NCI-H1105 (cell line): ENCODE measurements around the gene FIBP.
A peak's percentile ranks its signal among the peaks of the same experiment; 100 is the strongest.

Experiments
- DNase-seq: peaks from one replicate; lab custom pipeline; 2025; lab: John Stamatoyannopoulos, UW

Gene FIBP

DNA sequence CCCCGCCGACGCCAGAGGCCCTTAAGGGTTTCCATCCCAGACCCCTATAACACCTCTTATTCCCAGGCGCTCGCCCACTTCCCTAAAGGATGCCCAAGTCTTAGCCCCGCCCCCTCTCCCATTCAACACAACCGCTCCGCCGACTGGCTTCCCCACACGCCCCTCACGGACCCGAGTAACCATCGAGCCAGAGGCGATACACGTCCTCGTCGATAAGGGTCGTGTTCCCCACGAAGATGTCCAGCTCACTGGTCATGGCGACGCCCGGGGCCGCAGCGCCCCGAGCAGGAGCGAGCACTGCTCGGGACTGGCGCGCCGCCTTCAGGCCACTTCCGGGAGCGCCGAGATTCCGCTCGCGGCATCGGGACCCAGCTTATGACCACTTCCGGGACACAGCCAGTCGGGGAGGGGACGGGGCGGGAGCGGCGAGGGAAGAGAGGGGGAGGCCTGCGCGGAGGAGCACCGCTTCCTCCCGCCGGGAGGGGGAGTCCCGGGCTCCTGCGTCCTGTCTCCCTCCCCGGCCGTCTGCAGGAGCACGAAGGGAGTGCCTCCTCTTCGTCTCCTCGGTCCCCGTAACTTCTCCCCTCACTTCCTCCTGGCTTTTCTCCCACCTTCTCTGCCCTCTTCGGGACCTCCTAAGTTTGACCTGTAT is at the start of gene FIBP:
Gene FIBP, minus strand, starts transcription at position 309 of the 652 bp plus-strand sequence. Its CDS starts 53 bp downstream, at position 256.
- DNase-seq, result peak; percentile 95

DNA sequence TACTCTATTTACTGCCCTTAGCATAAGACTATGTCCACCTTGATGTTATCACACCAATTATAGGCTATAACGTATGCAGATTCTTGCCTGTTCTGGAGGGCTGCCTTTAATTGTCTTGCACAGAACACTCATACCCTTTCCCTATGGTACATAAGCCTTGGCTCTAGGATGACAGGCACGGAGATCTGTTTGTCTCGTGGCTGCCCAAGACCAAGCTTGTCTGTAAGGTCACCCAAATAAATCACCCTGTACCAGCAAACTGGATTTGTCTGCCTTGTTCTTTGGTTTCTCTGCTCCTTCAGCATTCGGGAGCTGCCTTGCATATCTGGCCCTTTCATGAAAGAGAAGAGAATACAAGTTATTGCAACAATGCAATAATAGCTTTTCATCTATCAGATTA is 49.5 kb upstream of the FIBP start:
- DNase-seq, result no peak

DNA sequence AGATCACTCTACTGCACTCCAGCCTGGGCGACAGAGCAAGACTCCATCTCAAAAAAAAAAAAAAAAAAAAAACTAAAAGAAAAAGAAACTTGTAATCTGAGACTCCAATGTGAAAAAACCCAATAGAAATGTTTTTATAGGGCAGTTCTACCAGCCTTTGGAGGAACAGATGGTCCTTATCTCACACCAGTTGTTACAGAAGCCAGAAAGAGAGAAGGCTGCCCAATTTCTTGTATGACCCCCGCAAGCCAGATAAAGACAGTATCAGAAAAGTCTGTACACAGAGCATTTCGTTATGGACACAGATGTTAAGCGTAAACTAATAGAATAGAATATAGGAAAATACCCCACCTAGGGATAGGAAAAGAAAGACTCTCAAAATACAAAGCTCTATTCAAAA is 45.7 kb upstream of the FIBP start:
- no peak for DNase-seq

DNA sequence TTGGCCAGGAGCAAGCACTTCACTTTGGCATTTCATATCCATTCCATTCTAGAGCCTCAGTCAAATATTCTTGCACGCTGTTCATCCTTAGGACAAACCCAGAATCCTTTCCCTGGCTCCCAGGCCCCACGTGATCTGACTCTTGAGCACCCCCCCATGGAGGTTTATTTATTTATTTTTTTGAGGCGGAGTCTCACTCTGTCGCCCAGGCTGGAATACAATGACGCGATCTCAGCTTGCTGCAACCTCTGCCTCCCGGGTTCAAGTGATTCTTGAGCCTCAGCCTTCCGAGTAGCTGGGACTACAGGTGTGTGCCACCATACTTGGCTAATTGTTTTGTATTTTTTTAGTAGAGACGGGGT is 44.3 kb upstream of the FIBP start:
- DNase-seq, result no peak

DNA sequence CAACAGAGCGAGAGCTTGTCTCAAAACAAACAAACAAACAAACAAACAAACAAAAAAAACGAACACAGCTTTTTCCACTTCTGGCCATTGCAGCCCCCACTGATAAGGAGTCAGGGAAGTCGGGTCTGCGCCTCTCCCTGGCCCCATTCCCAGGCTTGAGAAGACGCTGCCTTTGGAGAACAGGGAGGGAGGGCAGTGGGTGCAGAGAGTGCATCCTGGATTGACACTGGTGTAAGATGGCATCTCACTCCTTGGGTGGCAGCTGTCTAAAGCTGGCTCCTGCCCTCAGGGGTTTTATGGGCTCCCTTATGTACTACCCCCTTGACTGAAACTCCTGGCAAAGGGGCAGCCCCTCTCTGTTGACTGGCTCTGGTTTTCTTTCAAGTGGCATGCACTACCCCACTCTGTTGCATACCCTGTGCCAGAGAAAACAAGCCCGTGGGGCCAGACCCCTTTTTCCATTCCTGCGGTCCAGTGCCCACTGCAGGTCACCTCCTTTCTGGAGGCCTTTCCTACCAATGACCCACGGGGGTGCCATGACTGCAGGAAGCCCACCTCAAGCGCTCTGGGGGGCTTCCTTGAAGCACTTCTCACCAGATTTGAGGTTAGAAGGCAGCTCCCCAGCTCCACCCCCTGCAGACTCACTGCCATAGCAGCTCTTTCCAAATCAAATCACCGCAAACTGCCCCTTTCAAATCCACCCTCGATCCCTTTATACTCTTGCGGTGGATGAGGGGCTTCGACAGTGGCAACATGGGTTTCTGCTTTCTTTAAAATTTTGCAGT is 43.7 kb upstream of the FIBP start:
- DNase-seq, result no peak

DNA sequence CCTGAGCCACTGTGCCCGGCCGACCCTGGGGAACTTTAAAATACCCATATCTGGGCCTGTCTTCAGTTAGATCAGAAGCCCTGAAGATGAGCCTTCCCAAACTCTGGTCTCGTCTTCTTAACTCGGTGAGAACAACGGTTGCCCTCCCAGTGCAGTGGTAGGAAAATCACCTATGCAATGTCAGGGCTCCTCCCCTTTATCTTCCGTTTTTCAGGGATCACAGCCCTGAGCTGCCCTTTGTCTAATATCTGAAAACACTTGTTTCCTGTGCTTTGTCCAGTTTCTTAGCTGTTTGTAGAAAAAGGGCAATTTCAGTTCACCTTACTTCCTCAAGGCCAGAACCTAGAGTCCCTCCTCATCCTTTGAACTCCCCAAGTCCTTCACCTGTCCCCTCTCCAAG is 40.4 kb upstream of the FIBP start:
- no peak for DNase-seq

DNA sequence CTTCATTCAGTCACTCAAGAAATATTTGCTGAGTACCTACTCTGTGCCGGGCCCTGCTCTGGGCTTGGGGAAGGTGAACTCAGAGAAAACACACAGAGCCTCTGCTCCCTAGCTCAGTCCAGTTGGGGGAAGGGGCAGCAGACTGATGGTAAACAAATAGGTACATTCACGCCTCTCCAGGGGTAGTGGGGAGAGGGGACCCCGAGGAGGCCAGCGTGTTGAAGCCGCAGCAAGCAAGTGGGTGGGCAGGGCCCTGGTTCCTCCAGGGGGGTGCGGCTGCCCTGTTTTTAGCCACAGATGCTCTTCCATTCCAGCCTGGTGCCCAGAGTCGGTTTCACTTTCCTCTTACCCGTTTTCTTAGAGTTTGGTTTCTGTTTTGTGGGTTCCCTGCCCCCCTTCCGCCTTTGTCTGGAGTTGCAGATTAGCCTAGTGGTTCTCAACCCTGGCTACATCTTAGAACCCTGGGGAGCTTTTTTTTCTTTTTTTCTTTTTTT is 39.7 kb upstream of the FIBP start:
- DNase-seq, result no peak

DNA sequence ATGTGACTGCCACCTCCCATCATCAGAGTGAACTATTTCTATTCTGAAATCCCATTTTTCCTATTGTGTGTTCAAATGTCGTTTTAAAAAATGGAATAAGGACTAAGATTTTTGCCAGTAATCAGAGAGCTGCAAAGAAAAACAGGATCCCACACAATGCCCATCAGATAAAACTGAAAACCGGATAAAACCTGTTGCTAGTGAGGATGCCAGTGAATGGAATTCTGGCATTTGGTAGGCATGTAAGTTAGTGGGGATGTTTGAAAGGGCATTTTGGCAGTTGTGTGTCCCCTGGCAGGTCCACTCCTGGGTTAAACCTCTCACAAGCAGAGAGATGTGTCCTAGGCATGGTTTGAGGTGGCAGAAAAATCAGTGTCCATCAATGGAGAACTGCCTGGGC is 37.1 kb upstream of the FIBP start:
- no peak for DNase-seq

DNA sequence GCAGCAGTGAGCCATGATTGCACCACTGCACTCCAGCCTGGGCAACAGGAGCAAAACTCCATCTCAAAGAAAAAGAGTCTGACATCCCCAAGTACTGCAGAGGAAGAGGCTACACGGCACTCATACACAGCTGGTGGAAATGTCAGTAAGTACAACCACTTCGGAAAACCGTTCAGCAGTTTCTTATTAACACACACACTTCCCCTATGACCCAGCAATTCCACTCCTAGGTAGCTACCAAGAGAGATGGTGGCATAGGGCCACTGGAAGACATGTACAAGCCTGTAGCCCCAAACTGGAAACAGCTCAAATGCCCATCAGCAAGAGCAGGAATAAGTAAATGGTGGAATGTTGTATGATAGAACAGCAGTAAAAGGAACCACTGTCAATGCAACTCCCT is 34.3 kb upstream of the FIBP start:
- no peak for DNase-seq

DNA sequence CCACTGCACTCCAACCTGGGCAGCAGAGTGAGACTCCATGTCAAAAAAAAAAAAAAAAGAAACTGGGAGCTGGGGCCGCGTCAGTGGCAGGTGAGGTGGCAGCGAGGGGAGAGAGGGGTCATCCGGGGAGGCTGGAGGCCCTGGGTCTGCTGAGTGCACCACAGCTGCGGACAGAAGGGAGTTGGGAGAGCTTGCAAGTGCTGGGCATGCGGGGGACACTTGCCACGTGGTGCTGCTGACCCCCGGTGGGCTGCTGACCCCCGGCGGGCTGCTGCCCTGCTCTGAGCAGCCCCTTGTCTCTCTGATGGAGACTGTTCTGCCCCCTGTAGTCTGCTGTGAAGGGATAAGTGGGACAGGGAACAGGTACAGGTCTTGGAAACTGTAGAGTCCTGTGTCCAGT is 33.6 kb upstream of the FIBP start:
- no peak for DNase-seq

DNA sequence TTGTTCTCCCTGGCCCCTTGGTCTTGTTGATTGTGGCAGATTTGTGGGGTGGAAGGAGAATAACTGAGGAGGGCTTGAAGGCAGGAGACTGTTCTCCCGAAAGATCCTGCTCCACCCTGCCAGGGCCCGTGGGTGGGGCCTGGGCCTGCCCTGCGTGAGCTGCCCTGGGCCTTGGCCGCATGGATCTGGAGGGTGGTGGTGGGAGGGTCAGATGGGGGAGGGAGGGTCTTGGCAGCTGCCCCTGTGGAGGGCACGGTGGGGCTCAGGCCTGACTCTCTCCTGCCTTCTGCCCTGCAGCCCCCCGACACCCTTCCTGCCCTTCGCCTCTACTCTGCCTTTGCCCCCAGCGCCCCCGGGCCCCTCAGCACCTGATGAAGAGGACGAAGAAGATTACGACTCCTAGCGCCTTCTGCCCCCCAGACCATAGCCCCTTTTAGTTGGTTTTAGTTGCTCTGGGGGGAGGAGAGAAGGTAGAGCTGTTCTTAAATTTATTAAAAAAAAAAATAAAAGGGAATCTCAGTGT is 32.8 kb upstream of the FIBP start:
- no peak for DNase-seq

DNA sequence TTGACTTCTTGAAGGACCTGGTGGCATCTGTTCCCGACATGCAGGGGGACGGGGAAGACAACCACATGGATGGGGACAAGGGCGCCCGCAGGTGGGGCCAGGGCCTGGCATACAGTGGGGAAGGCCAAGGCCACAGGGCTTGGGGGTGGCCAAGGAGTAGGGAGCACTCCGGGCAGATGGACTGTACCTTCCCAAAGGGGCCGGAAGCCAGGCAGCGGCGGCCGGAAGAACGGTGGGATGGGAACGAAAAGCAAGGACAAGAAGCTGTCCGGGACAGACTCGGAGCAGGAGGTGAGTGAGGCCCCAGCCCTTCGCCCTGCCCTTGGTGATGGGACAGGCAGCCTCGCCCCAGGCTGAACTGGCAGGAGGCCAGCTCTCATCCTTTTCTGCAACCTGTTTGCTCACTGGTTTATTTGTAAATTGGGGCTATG is 32.1 kb upstream of the FIBP start:
- DNase-seq, result no peak

DNA sequence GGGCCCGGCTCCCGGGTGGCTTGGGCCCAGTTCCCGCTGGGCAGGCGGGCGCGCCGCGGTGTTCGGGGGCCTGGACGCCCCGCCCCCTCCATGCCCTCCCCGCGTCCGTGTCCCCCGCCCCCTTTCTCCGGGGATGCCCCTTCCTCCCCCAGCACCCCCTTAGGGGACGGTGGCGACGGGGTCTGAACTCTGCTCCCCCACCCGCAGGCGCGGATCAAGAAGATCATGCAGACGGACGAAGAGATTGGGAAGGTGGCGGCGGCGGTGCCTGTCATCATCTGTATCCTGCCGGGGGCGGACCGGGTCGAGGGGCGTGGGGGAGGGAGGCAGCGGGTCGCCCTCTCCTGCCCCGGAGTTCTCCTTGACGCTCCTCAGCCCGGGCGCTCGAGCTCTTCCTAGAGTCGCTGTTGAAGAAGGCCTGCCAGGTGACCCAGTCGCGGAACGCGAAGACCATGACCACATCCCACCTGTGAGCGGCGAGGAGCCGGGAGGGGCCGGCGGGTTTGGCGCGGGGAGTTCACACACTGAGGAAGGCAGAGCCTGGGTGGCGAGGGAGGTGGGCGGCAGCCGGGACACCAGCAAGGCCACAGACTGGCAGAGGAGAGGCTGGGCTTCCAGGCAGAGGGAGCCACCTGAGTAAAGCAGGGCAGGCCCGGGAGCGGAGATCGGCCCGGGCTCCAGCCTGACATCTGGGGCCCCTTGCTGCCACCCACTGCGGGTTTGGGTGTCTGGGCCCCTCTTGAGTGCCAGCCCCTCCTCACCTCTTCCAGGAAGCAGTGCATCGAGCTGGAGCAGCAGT is 31.5 kb upstream of the FIBP start:
- no peak for DNase-seq

DNA sequence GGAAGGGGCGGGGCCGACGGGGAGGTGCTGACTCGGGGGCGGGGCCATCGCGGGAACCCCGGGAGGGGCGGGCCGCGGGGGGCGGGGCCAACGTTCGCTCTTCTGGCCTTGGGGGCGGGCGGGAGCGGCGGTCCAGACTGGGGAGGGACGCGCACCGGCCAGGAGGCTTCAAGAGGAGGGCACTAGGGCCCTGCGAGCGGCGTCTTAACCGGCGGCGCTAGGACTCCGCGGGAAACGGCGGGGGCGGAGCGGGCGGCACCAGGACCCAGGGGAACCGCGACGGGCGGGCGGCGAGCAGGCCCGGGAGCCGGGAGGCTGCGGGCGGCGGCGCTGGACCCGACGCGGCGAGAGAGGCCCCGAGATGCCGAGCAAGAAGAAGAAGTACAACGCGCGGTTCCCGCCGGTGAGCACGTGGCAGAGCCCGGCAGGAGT is 30.9 kb upstream of the FIBP start, which contains the start of gene DRAP1:
Gene DRAP1, plus strand, starts transcription at position 286 of the 432 bp plus-strand sequence. Its CDS starts 76 bp downstream, at position 362.
- peak; percentile 99 for DNase-seq

DNA sequence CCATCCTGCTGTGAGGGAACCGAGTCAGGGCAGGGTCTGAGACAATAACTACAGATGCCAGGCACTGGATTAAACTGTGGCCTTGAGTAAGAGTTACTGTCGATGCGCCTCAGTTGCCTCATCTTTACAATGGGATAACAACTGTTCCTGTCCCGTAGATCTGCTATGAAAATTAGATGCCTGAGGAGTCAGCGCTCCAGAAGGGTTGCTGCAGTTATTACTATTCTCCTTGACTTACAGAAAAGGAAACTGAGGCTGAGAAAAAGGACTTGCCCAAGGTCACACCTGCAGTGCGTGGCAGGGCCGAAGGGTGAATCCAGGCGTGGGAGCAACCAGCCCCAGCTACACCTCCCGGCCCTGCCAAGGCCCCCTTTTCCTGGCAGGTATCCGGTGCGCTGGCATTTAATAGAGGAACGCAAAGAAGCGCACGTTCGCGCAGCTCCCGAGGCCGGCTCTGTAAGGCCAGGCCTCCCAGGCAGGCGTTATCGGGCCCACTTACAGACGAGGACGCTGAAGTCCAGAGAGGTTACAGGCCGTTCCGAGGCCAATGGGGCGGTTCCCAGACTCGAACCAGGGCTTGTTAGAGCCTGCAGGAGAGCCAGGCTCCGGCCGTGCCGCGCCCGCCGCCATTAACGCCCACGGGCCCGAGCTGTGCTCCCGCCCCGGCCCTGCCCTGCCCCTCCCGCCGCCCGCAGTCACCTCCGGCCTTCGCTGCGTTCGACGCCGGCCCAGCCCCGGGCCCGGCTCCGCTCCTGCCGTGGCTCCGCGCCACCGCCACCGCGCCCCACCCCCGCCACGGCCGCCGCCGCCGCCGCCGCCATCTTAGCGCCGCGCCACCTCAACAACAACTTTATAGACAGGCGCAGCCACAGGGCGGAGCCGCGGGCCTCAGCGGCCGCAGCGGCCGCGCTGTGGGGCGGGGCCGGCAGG is 30.2 kb upstream of the FIBP start, which contains the start of gene C11orf68:
Gene C11orf68, minus strand, starts transcription at position 852 of the 930 bp plus-strand sequence. Its CDS starts 31 bp downstream, at position 821.
- no peak for DNase-seq

DNA sequence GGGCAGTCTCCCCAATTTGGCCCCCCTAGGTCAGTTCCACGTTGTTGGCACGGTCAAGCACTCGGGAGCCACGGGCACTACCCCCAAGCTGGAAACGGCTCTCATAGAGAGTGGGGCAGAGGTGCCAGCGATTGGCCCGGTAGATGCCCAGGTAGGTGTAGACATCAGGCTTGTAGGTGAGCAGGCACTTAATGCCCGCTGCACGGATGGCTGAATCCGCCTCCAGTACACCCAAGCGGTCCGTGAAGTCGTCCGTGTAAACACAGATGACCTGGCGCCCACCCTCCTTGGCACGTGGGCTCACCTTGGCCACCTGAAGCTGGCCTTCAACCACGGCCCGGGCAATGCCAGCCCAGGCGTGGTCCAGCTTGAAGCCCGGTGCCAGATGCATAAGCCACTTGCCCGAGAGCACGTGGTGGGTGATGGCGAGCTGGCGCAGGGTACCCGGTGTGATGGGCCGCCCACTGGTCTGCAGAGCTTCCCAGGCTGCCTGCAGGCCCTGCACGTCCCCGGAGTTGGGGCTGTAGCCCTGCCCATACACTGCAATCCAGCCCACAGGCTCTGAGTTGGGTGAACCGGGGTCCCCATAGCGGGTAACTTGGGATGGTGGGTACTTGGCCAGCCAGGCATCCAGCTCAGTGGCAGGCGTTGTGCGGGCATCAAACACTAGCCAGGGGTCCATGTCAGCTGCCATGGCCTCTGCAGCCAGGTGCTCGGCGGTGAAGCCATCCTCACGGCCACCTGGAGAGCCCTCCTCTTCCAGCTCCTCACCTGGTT is 29.4 kb upstream of the FIBP start:
- no peak for DNase-seq

DNA sequence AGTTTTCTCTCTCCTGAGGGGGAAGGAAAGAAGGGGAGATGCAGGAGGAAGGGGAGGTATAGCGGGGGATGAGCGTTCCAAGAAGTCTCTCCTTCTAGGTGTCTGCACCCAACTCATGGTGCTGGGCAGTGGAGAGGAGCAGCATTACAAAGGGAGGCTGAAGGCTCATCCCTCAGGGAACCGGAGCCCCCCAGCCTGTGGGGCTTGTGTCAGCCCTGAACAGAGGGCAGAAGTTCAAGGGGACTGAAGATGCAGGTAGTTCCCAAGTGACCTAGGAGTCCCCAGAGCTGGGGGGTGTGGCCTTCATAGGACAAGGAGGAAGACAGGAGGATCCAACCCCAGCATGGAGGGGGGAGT is 28.8 kb upstream of the FIBP start:
- DNase-seq, result no peak

DNA sequence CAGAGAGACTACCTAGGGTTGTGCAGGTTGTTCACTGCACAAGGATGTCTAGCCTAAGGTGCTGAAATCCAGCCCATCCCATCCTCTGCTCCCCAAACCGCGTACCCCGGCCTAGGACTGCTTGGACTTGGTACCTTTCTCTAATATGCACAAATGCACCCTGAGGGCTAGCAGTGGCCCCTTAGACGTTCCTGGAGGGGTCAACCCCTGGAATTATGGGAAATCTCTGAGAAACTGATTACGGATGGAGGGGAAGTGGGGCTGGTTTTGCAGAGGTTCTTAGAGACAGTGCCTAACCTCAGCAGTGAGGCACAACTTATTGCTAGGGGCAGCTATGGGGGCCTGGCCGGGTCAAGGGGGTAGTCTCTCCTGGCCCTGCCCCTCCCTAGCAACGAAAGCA is 28.1 kb upstream of the FIBP start:
- DNase-seq, result no peak

DNA sequence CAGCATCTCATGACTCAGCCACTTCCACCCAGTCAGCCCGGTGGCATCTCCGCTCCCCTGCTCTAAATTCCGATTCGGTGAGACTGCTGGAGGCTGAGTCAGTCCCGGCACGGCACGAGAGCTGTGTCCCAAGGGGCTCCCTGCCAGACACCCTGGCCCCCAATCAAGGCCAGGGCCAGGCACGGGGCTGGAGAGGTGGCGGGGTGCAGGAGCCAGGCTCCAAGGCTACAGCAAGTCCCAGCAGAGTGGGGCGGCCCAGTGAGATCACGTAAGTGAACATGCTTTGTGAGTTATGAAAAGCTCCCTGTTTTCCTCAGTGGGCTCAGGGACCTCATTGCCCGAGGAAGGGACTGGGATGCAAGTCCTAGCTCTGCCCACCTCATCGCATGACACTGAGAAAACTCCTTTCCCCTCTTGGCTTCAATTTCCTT is 27.6 kb upstream of the FIBP start:
- no peak for DNase-seq

DNA sequence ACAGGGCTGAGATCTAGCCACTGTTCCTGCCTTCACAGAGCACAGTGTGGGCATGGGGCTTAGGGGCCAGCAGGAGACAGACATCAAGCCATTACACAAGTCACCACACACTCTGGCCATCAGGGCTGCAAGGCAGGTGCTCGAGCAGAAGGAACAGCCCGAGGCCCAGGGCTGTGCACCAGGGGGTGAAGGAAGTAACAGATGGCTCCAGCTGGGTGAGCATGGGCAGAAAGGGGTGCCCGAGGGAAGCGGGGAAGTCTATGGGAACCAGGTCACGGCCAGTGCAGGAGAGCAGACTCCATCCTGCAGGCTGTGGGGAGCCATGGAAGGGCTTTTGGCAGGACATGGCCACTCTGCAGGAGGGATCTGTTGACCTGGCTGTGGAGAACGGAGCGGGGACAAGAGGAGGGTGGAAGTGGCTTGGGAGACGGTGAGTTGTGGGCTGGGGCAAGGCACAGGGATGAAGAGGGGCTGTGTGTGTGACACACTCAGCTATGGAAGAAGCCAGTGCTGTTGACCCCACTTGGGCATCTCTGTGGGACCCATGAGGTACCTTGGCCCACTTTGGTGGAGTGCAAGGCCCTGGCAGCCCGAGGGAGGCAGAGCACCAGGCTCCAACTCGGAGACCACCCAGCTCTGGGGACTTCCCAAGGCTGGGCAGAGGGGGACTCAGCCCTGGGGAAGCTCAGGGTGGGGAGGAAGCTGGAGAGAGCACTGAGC is 27.0 kb upstream of the FIBP start:
- no peak for DNase-seq
